HG02973 (cell line): ENCODE measurements around the gene RELN.
"Not testable (repeated sequence)": the region's sequence is repeated elsewhere in the genome, so short reads cannot be mapped to it uniquely, and the experiment has no call there.

Experiments used
- ATAC-seq: cut with Tn5 transposase; IDR thresholded peaks from one replicate; pipeline ENCODE4 v1.9.1; 2021; ENCODE audit warnings: moderate library complexity; ENCODE audit not compliant: unreplicated experiment

Gene RELN

GRCh38 chr7:103524042-103524907, 465.2 kb downstream of the RELN start:
- ATAC-seq: no peak

GRCh38 chr7:103521937-103522336, 467.5 kb downstream of the RELN start:
- no peak for ATAC-seq

- ATAC-seq: no peak
Measured at GRCh38 chr7:103504505-103505135, 484.8 kb downstream of the RELN start.

GRCh38 chr7:103501206-103501605, 488.3 kb downstream of the RELN start:
- ATAC-seq: no peak

- ATAC-seq: no peak
Measured at GRCh38 chr7:103499976-103500375, 489.5 kb downstream of the RELN start.

- ATAC-seq: no peak
Measured at GRCh38 chr7:103487419-103487818, 502.0 kb downstream of the RELN start.

GRCh38 chr7:103486873-103487272, 502.6 kb downstream of the RELN start:
- ATAC-seq: not testable (repeated sequence)

GRCh38 chr7:103480771-103481170, 508.7 kb downstream of the RELN start:
- no peak for ATAC-seq

GRCh38 chr7:103474956-103475355, 514.5 kb downstream of the RELN start:
- ATAC-seq: no peak

- ATAC-seq: no peak
Measured at GRCh38 chr7:103469095-103469948, 520.1 kb downstream of the RELN start.

- ATAC-seq: no peak
Measured at GRCh38 chr7:103466814-103467213, 522.6 kb downstream of the RELN start.

GRCh38 chr7:103462358-103462757, 527.1 kb downstream of the RELN start:
- no peak for ATAC-seq

GRCh38 chr7:103447073-103447960, 542.1 kb downstream of the RELN start:
- peak; percentile 77 for ATAC-seq

- ATAC-seq: no peak
Measured at GRCh38 chr7:103446049-103446520, 543.4 kb downstream of the RELN start, which contains the start of gene SLC26A5. SLC26A5 (minus strand) TSS chr7:103446207; CDS start chr7:103421514, 24,693 bp downstream.

GRCh38 chr7:103445228-103446048, 544.0 kb downstream of the RELN start:
- ATAC-seq: no peak

- ATAC-seq: no peak
Measured at GRCh38 chr7:103439661-103440060, 549.8 kb downstream of the RELN start.

- ATAC-seq: no peak
Measured at GRCh38 chr7:103437623-103438022, 551.8 kb downstream of the RELN start.

- no peak for ATAC-seq
Measured at GRCh38 chr7:103432712-103433111, 556.7 kb downstream of the RELN start.

GRCh38 chr7:103425177-103425576, 564.3 kb downstream of the RELN start:
- ATAC-seq: no peak
